Tibial artery (tissue), 4 donors: ENCODE data around the gene POLR2H.
A peak's percentile ranks its signal among the peaks of the same experiment; 100 is the strongest.

ENCODE experiments used
- DNase-seq, 2 donors: peaks; one replicate each; pipeline ENCODE4 v3.0.0-alpha.2; 2019
- H3K27ac ChIP-seq, 2 donors: fragments of 200-600 bp; sonication (generic) in 1 of 2; 1 replicate in 1 of 2; 2 replicates in 1 of 2; pipeline ENCODE4 v1.5.1; 2018 to 2019; ENCODE audit warnings: mild to moderate bottlenecking in 1 of 2
- H3K27me3 ChIP-seq, 2 donors: fragments of 200-600 bp; sonication (generic) in 1 of 2; one replicate each; pipeline versions ENCODE4 v1.5.1 to v1.6.0; 2016 to 2019
- H3K36me3 ChIP-seq, 3 donors: fragments of 200-600 bp; sonication (generic) in 2 of 3; one replicate each; pipeline ENCODE4 v1.5.1; 2016 to 2019; ENCODE audit warnings: mild to moderate bottlenecking in 2 of 3
- H3K4me1 ChIP-seq, 4 donors: fragments of 200-600 bp; sonication (generic) in 2 of 4; 1 replicate in 3 of 4; 2 replicates in 1 of 4; pipeline ENCODE4 v1.5.1; 2016 to 2019
- H3K4me3 ChIP-seq, 2 donors: fragments of 200-600 bp; sonication (generic) in 1 of 2; 1 replicate in 1 of 2; 2 replicates in 1 of 2; pipeline ENCODE4 v1.5.1; 2018 to 2019; ENCODE audit warnings: mild to moderate bottlenecking in 2 of 2
- H3K9me3 ChIP-seq, 3 donors: fragments of 200-600 bp; sonication (generic) in 1 of 3; one replicate each; pipeline ENCODE4 v1.5.1; 2016 to 2019
- intact Hi-C: fragments of 100-400 bp; cut with DNase I; formaldehyde crosslinking; loops from one replicate; pipeline ENCODE4 v1.15.0; 2023; ENCODE audit warnings: low total_unique reads
- TF ChIP-seq, protein P1 (sequence below), 2 experiments: fragments of 200-600 bp in 1 of 2; fragments of 450-650 bp in 1 of 2; IDR thresholded peaks; one replicate each; pipeline ENCODE4 v1.5.1; 2017 to 2019; ENCODE audit warnings: antibody characterized with exemption in 2 of 2, mild to moderate bottlenecking in 1 of 2, moderate library complexity in 1 of 2

The POLR2H gene

DNA sequence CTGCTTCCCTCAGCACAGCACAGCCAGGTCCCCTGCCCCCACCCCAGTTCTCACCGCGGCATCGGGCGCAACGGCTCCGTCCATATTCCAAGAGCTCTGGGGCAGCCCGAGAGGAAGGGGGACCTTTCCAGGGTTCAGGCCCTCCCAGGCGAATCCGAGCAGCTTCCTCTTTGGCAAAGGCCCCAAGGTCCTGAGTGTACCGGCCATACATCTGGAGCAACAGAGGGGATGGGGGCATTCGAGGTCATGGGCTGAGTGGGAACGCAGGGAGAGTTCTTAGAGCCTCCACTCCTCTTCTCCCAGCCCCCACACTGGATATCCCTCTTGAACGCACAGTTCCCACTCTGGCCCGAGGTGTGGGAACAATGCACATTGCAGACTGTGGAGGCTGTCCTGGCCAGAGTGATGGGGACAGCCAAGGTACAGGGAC is 2.6 kb upstream of the POLR2H start:
- no peak for DNase-seq
- intact Hi-C loops = no loop called here
- H3K4me1 ChIP-seq = peaks cover 0 to 34% (median 12%) of the 10 kb centered on the region in 4 donors
- no peaks in the 10 kb centered on the region for H3K9me3 ChIP-seq
- peaks cover 0 to 29% (median 7%) of the 10 kb centered on the region in 3 donors for H3K36me3 ChIP-seq
- TF ChIP-seq, protein P1, sequence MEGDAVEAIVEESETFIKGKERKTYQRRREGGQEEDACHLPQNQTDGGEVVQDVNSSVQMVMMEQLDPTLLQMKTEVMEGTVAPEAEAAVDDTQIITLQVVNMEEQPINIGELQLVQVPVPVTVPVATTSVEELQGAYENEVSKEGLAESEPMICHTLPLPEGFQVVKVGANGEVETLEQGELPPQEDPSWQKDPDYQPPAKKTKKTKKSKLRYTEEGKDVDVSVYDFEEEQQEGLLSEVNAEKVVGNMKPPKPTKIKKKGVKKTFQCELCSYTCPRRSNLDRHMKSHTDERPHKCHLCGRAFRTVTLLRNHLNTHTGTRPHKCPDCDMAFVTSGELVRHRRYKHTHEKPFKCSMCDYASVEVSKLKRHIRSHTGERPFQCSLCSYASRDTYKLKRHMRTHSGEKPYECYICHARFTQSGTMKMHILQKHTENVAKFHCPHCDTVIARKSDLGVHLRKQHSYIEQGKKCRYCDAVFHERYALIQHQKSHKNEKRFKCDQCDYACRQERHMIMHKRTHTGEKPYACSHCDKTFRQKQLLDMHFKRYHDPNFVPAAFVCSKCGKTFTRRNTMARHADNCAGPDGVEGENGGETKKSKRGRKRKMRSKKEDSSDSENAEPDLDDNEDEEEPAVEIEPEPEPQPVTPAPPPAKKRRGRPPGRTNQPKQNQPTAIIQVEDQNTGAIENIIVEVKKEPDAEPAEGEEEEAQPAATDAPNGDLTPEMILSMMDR (IDR thresholded peaks at IDR 0.05) = no peak
- no peak overlapping the region for H3K4me3 ChIP-seq
- H3K27ac ChIP-seq = no peak overlapping the region
- H3K27me3 ChIP-seq = no peaks in the 10 kb centered on the region

DNA sequence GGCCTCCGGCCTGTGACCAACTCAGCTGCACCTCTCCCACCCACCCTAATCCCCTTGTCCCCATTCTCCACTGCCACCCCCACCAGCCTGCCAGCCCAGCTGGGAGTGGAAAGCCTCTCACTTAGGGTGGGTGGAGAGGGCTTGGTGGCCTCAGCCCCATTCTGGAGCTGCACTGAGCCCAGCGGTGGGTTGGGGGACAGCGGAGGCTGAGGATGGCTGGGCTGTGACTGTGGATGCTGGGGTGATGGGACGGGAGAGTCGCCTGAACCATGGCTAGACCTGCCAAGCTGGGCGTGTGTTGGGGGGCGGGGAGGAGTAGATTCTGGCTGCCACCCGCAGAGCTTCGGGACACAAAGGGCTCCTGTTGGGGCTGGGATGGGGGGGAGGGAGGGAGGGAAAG is 1.9 kb upstream of the POLR2H start:
- peaks cover 0 to 35% (median 17%) of the 10 kb centered on the region in 4 donors for H3K4me1 ChIP-seq
- DNase-seq = no peak
- H3K9me3 ChIP-seq = no peaks in the 10 kb centered on the region
- no peak overlapping the region for H3K27ac ChIP-seq
- no peaks in the 10 kb centered on the region for H3K27me3 ChIP-seq
- H3K4me3 ChIP-seq = no peak overlapping the region
- H3K36me3 ChIP-seq = peaks cover 0 to 29% (median 7%) of the 10 kb centered on the region in 3 donors
- TF ChIP-seq, protein P1 (IDR thresholded peaks at IDR 0.05) = no peak
- intact Hi-C loops = no loop called here

DNA sequence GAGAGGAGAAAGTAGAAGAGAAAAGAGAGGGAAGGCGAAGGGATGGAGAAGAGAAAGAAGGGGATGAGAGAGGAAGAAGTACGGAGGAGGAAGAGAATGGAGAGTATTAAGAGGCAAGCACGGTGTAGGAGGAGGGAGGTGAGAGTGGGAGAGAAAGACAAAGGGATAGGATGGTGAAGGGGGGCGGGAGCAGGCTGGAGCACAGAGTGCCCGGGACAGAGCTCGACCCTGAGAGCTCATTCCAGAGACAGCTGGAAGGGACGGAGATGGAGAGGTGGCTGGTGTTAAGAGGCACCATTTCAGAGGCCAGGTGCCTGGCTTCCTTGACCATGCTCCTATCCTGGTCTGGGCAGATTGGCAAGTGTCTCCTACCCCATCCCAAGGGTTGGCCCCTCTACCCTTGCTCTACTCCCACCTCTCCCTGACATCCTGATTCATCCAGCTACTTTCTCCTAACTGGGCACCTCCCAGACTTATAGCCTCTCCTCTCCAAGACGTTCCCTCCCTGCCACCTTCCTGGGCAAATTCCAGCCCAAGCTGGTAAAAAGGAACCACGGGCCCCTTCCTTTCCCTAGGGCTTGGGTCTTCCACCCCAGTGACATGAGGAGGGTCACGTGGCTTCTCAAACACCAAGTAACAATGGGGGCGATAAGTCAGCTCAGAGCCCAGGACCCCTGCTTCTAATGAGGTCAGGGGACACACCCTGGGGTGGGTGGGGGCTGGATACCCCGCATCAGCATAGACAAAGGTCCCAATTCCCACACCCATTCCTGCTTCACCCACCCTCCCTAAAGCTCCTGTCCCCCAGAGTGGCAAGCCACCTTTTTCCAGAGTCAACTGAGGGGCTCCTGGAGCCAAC is 1.2 kb upstream of the POLR2H start:
- H3K9me3 ChIP-seq = no peaks in the 10 kb centered on the region
- H3K27ac ChIP-seq = peak overlapping the region; percentile 97 to 98
- TF ChIP-seq, protein P1 (IDR thresholded peaks at IDR 0.05) = no peak
- intact Hi-C loops = no loop called here
- peaks cover 0 to 35% (median 18%) of the 10 kb centered on the region in 4 donors for H3K4me1 ChIP-seq
- peaks cover 0 to 31% (median 1%) of the 10 kb centered on the region in 3 donors for H3K36me3 ChIP-seq
- no peaks in the 10 kb centered on the region for H3K27me3 ChIP-seq
- H3K4me3 ChIP-seq = peak overlapping the region; percentile 69 to 96
- no peak for DNase-seq

DNA sequence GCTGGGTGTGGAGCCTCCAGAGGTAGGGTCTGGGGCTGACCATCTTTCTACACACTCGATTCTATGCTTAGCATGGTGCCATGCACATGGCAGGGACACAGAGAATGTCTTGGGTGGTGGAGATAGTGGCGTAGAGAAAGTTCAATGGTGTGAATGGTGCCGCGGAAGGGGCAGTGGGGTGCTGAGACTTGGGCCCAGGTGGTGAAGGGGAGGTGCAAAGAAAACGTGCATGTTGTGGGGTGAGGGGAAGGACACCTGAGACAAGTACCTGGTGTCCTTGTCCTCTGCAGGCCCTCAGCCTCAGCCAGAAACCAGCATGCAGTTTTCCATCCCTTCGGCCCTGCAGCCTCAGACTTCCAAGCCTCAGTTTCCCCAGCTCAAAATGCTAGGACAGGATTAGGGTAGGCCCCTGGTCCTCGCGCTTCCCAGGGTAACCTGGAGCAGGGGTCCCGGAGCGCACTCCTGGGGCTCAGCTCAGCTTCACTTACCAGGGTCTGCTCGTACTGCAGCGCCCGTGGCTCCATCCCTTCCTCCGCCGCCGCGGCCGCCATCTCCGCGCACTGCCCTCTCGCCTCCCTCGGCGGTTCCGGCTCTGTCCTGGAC is 480 bp upstream of the POLR2H start:
- TF ChIP-seq, protein P1 (IDR thresholded peaks at IDR 0.05) = no peak
- Histone ChIP-seq H3K36me3 (peaks cover 0 to 28% (median under 1%) of the 10 kb centered on the region in 3 donors), H3K27ac (peak overlapping the region; percentile 97 to 98), H3K27me3 (no peaks in the 10 kb centered on the region), H3K4me1 (peaks cover 0 to 35% (median 18%) of the 10 kb centered on the region in 4 donors), H3K9me3 (no peaks in the 10 kb centered on the region), H3K4me3 (peak overlapping the region; percentile 69 to 96)
- intact Hi-C loops = no loop called here
- DNase-seq = no peak

DNA sequence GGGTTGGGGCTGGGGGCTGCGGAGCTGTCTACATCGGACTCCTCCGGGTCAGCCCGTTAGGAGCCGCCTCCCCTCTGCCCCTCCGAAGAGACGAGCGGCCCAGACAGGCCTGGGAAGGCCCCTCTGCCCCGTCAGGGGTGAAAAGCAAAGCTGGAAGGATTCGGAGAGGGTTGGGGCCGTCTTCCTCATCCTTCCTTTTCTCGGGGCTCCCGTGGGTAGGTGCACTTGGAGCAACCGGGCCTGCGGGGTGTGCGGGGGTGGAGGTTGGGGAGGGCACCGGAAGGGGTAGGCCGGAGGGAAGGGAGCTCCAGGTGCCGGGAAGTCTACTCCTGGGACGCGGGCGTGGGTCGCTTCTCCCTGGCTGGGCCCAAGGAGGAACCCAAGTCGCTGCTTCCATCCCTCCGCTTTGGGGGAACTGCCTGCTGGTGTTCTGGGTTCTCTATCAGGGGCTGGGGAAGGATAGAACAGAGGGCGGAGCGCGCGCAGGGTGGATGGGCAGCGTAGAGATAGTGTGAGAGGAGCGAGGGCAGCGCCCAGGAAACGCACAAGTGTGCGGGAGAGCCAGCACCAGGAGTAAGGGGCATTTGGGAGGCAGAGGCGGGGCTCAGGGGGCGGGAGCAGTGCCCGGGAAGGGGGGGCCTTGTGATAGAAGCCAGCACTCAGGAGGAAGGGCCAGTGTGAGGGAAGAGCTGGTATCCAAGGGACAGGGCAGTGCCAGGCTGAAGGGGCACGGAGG is 590 bp downstream of the POLR2H start:
- intact Hi-C loops = loop anchor here (2.0 kb wide), 1 partner anchor 25 kb away; the partner anchor contains the start of gene FAM131A
- TF ChIP-seq, protein P1 (IDR thresholded peaks at IDR 0.05) = no peak
- peak overlapping the region; percentile 69 to 96 for H3K4me3 ChIP-seq
- no peaks in the 10 kb centered on the region for H3K9me3 ChIP-seq
- no peaks in the 10 kb centered on the region for H3K27me3 ChIP-seq
- DNase-seq = peak; percentile 78 to 88
- H3K4me1 ChIP-seq = peaks cover 0 to 35% (median 18%) of the 10 kb centered on the region in 4 donors
- peak overlapping the region; percentile 97 to 98 for H3K27ac ChIP-seq
- peaks cover 0 to 34% (median 9%) of the 10 kb centered on the region in 3 donors for H3K36me3 ChIP-seq
